Esophagus muscularis mucosa (tissue), 4 donors: ENCODE data around the gene ADORA1.

Experiments used
- CTCF ChIP-seq, 3 experiments: fragments of 200-600 bp in 2 of 3; fragments of 450-650 bp in 1 of 3; sonication (generic) in 2 of 3; IDR thresholded peaks; one replicate each; pipeline ENCODE4 v1.5.1; 2017 to 2019; ENCODE audit warnings: antibody characterized with exemption in 3 of 3, mild to moderate bottlenecking in 2 of 3, moderate library complexity in 1 of 3
- EP300 ChIP-seq: sonication (generic); formaldehyde crosslinking; IDR thresholded peaks from one replicate; pipeline ENCODE4 v1.6.1; 2017; ENCODE audit warnings: antibody characterized with exemption
- POLR2A ChIP-seq: fragments of 450-650 bp; IDR thresholded peaks from one replicate; pipeline ENCODE4 v1.6.1; 2017; ENCODE audit warnings: antibody characterized with exemption, moderate library complexity, mild to moderate bottlenecking, low read depth

GRCh38 chr1:203089651-203090045 lies 37.9 kb upstream of the ADORA1 start:
- TF ChIP-seq CTCF (IDR thresholded peaks at IDR 0.05) (no peak), POLR2A (no peak), EP300 (no peak)
